Measurements from ENCODE around the gene FAF1. TPM values are rescaled to one million over a fixed set of nuclear protein-coding genes. Genes with fewer than 3 reads are reported as not detected.
"Not testable (repeated sequence)": the region's sequence is repeated elsewhere in the genome, so short reads cannot be mapped to it uniquely, and the experiment has no call there.

The FAF1 gene
- polyA plus RNA-seq, 1 donor = 72.3 TPM

DNA sequence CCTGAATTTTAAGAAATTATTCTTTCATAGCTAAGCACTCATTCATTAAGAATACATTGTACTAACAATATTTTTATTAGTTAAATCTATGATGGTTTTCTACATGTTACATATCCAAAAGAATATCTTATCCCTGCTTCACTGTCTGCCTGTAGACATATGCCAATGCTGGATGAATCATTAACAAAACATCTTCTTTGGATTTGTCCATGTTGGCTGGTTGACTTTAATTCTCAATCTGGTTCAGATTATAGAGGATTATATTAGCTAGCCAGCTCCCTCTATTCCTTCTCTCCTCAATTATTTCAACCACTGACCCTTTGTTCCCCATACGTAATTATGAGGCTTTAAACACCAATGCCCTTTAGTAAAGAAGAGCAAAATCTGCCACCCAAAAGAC lies 398.0 kb downstream of the FAF1 start:
- DNase-seq = no peak

DNA sequence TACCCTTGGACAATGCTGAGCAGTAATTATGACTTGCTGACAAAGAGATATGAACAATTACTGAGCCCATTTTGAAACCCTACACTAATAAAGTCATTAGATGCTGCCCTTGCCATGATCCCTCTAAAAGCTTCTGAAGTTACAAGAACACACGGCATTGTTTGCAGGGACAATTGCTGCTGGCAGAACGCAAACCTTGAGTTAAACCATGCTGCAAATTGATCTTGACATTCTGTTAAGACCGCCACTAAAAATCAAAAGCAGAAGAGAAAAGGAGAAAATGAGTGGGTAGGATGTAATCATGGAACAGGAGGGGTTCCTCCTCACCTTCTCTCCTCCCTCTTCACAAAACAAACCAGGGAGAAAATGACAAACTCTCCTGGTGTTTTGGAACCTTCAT lies 400.6 kb downstream of the FAF1 start:
- DNase-seq = no peak

DNA sequence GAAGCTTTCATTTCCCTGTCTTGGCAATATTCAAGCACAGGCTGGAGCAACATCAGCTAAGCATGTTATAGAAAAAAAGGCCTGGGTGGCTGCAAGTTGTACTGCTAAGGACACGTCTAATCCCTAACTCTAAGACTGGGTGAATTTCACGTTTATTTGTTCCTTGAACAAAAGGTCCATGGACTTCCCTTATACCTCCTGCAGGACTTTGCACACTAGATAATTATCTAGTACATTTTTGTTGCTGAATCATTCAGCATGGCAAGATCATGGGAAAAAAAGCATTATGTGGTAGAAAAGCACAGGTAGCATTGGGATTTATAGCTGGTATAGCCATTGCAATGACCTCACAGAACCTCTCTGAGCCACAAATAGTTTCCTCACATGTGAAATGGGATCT lies 406.1 kb downstream of the FAF1 start:
- DNase-seq = no peak

DNA sequence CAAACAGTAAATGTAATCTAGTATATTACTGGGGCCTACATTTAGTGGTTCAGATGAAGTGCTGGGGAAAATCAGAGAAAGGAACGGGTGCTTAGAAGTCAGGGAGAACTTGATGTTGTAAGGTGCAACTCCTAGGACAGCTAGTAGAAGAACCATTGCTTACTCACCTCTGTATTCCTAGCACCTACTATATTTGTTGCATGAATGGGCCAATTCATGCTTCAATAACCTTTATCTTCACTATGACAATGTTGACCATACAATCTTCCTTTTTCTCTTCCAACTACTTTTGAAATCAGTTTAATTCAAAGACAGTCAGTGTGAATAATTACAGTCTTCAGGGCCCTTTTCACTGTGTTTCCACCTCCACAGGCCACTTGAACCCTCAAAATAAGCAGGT lies 411.8 kb downstream of the FAF1 start:
- no peak for DNase-seq

DNA sequence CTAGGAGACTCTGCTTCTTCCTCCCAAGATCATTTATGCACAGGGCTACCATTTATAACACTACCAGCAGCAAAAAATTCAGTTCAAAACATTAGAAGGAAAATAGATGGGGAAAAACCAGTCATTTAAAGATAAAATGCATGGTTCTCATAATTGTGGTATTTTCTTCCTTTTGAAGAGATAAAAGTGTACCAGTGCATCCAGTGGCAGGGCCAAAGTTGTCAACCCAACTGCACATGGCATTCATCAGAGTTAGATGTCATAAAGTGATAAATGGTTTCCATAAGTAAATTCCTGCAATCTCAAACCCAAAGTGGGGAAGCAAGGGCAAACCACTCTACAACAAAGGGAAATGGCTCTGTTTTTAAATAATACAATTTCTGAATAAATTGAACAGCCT lies 417.7 kb downstream of the FAF1 start:
- no peak for DNase-seq

DNA sequence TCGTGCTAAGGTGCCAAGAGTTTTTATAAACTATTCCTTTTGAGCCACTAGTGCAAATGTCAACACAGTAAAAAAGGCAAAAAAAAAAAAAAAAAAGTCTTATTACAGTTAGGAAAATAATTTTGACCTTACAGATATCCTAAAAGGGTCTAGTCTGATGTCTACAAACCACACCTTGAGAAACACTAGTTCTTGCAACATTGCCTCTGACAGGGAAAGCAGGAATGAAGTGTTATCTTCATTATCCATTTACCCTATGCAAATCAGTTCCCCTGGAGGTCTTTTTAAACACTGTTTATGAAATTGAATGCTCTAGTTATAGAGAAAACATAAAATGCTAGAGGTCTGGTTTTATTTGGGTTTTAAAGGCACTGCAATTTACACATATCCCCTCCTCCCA lies 421.6 kb downstream of the FAF1 start:
- DNase-seq = no peak

DNA sequence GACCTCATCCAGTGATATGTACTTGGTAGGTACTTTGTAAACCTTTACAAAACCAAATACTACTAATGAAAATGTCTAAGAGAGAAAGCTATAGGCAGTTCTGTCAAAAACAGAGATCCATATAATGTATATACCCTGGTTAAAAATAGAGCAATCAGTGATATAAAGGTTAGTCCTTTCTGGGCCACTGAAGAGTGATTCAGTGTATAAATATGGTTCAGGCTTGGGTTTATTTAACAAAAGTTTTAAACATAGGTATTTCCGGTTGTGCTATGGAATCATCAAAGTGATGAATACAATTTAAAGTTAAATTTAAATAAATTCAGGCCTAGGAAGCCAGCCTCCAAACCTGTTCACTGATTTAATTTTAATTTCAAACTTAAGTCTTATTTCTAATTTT lies 428.5 kb downstream of the FAF1 start:
- no peak for DNase-seq

DNA sequence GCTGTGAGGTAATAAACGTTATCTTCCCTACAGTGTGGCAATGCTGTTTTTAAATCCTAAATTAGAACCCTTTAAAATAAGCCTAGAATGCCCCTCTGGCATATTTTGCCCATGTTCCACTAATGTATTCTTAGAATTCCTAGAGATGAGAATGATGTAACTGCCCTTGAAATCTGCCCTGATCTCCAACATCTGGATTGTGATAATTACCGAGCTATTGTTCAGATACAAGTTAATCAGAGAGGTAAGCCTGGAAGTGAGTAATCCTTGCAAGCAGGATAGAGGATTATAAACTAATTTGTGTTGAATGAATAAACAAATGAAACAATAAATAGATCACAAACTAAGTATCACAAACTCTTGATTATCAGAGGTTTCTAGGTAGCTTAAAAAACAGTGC lies 429.0 kb downstream of the FAF1 start:
- no peak for DNase-seq

DNA sequence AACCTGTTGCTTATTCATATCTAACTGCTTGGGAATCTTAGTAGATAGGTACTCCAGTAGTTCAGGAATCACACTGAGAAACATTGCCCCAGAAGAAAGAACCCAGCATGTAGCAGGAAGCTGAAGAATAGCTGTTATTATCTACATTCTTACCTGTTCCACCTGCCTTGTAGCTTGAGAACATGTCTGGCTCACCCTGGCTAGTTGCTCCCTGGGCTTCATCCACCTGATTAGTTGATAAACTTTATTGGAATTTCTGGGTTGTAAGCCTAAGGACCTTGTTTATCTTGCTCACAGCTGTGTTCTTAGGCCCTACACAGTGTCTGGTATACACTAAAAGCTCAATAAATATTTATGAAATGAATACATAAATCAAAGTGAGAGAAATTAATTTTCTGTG lies 430.6 kb downstream of the FAF1 start:
- no peak for DNase-seq

DNA sequence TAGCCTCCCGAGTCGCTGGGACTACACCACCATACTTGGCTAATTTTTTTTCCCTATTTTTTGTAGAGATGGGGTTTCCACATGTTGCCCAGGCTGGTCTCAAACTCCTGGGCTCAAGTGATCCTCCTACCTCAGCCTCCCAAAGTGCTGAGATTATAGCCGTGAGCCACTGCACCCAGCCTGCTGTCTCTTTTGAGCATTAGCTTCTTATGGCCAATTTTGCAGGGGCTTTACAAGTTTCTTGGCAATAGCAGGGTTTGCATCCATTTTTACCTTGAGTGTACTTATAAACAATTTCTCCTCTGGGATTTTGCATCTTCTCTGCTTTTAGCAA lies 432.1 kb downstream of the FAF1 start:
- not testable (repeated sequence) for DNase-seq

DNA sequence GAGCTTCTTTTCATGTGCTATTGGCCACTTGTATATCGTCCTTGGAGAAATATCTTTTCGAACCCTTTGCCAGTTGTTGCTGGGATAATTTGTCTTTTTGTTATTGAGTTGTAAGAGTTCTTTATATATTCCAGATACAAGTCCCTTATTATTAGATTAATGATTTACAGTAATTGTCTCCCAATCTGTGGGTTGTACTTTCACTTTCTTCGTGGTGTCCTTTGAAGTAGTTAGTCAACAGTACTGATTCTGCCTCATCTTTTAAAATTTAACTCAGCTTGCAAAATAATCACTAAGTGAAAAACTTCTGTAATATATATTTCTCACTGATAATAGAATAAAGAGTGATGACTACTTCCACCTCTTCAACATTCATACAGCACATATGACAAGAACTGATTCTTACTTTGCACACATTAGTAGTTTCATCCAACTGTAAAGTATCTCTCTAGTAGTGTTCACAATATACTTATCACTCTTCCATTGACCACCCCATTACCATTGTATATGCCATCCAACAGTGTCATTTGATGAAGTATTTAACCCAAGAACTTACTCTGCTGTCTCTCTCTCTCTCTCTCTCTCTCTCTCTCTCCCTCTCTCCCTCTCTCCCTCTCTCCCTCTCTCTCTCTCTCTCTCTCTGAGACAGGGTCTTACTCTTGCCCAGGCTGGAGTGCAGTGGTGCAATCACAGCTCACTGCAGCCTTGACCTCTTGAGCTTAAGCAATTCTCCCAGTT lies 432.6 kb downstream of the FAF1 start:
- DNase-seq = no peak

DNA sequence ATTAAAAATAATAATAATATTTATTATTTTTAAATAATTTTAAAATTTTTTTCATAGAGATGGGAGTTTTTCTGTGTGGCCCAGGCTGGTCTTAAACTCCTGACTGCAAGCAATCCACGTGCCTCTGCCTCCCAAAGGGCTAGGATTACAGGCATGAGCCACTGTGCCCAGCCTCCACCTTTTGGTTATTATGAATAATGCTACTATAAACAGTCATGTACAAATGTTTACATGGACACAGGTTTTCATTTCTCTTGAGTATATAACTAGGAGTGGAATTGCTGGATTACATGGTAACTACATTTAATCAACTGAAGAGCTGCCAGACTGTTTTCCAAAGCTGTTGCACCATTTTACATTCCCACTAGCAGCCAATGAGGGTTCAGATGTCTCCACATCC lies 433.6 kb downstream of the FAF1 start:
- DNase-seq = no peak

DNA sequence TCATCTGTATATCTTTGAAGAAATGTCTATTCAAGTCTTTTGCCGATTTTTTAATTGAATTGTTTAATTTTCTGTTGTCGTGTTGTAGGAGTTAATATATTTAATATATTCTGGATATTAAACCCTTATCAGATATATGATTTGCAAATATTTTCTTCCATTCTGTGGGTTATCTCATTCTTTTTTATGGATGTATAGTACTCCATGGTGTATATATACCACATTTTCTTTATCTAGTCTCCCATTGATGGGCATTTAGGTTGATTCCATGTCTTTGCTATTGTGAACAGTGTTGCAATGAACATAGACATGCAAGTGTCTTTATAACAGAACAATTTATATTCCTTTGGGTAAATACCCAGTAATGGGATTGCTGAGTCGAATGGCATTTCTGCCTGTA lies 436.5 kb downstream of the FAF1 start:
- DNase-seq = no peak

DNA sequence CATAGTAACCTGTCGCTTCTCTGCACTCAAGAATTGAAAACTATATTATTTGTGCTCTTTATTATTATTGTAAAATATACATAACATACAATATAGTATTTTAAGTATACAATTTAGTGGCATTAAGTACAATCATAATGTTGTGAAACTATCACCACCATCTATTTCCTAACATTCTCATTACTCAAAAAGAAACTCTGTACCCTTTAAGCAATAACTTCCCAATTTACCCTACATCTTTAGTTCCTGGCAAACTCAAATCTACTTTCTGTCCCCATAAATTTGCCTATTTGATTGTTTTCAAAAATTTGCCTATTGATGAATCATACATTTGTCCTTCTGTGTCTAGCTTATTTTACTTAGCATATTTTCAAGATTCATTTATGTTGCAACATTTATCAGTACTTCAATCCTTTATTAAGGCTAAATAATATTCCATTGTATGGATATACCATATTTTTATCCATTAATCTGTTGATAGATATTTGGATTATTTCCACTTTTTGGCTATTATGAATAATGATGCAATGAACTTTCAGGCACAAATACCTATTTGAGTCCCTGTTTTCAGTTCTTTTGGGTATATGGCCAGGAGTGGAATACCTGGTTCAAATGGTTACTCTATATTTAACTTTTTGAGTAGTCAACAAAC lies 437.2 kb downstream of the FAF1 start:
- DNase-seq = no peak

DNA sequence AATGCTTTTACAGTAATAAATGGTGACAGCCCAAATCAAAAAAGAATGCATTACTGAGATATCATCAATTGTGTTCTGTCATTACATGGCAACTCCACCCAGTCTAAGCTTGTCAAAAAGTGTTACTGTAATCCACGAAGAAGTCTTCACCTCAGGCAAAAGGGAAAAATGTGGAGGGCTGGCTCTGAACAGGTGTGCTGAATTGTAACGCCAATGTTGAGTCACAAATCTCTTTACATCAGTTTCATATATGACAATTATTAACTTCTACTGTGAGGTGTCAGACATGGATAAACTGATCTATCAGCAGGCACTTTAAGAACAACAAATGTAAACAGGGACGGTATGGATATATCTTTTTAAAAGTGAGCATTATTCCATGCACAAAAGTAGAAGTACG lies 438.4 kb downstream of the FAF1 start:
- no peak for DNase-seq

DNA sequence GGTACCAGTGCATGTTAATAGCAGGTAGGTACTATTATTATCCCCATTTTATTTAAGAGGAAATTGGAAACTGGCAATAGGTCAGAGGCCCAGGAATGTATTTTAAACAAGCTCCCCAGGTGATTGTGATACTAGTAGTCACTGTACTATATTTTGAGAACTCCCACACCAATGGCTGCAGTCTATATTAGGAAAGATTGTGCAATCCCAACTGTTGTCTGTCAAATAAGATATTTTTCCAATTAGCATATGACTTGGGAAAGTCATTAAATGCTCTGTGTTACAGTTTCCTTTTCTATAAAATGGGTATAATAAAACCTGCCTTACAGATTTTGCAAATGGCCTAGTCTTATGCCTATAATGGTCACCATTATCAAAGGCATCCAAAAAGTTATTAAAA lies 442.6 kb downstream of the FAF1 start:
- DNase-seq = no peak

DNA sequence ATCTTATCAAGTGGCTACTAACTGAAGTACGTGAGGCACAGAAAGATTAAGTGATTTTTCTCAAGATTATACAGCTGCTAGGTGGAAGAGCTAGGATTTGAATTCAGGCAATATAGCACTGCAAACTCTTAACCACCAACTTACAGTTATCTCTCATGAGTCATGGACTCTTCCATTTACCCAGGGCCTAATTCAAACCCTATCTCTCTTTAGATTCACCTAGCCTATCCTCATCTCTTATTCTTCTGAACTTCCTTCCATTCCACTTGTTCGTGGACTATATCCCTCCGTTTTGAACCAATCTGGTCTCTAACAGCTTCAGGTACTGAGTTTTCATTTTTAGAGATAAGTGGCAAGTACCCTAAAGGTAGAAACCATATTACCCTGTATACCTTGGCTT lies 444.0 kb downstream of the FAF1 start:
- DNase-seq = no peak

DNA sequence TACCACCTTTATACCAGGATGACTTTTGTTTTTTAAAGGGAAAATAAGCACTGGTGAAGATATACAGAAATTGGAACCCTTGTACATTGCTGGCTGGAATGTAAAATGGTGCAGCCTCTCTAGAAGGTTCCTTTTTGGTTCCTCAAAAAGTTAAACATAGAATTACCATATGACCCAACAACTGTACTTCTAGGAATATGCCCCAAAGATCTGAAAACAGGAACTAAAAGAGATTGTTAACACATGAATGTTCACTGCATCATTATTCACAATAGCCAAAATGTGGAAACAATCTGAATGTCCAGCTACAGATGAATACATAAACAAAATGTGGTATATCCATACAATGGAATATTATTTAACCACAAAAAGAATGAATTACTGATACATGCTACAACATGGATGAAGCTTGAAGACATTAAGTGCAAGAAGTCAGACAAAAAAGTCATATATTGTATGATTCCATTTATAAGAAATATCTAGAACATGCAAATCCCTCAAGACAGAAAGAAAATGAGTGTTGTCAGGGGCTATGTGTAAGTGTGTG lies 452.0 kb downstream of the FAF1 start:
- DNase-seq = no peak

DNA sequence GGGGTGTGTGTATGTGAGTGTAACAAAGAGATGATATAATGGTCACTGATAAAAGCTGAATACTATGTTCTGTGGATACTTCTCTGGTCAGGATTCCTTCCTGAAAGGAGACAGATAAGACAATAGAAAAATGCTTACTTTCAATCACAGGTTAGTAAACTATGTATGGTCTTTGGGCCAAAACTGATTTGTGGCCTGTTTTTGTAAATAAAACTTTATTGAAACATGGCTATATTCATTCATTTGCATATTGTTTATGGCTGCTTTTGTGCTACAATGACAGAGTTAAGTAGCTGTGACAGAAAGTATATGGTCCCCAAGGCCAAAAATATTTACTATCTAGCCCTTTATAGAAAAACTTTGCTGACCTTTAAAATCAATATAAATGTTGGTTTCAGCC lies 454.6 kb downstream of the FAF1 start:
- DNase-seq = no peak

DNA sequence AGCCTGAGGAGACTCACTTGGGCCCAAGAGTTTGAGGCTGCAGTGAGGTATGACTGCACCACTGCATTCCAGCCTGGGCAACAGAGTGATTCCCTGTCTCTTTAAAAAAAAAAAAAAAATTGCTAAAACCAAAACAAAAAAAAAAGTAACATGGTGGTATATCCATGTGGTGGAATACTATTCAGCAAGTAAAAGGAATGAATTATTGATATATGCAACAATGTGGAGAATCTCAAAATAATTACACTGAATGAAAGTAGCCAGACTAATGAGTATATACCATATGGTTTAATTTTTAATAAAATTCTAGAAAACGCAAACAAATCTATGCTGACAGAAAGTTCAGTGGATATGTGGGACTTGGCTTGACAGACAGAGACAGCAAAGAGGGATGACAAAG lies 456.6 kb downstream of the FAF1 start:
- DNase-seq = no peak

DNA sequence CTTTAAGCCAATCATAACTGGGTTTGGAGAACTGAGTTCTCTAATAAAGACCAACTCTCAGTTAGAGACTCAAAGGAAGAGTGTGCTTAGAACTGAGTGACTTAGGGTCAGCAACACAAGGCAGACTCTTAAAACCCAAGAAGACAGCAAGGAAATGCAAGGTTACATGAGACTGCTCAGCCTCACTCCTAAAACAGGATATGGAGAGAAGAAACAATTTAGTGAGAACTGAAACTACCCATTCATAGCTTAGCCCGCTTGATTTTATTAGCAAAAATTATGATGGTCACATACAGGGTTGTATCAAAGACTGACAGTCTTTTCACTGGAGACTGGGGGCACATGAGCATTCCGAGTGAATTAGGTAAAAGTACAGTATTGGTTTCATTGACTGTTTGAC lies 457.9 kb downstream of the FAF1 start:
- no peak for DNase-seq

DNA sequence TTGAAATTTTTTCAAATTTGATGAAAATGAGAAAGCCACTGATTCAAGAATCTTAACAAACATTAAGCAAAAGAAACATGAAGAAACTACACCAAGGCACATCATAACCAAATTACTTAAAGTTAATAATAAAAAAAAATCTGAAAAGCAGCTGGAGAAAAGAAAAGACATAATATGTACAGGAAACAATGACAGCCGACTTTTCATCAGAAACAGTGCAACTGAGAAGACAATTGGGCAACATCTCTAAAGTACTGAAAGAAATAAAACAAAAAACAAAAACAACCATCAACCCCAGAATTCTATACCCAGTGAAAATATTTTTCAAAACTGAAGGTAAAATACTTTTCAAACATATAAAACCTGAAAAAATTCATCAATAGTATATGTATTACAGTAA lies 463.1 kb downstream of the FAF1 start:
- no peak for DNase-seq

DNA sequence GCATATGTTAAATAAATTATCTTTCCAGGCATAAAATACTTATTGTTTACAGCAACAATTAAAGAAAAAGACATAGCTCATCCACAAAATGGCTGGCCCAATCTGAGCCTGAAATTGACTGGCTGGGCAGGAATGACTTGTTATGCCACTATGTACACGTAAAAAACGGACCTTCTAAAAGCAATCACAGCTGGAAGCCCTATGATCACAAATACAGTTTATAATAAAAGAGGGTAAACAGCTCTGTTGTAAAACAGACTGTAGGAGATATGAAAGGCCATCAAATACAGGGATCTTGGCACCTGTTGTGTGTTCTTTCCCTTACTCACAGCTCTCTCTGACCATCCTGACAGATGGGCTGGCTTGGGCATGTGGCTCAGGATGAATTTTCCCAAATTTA lies 466.4 kb downstream of the FAF1 start:
- DNase-seq = no peak

DNA sequence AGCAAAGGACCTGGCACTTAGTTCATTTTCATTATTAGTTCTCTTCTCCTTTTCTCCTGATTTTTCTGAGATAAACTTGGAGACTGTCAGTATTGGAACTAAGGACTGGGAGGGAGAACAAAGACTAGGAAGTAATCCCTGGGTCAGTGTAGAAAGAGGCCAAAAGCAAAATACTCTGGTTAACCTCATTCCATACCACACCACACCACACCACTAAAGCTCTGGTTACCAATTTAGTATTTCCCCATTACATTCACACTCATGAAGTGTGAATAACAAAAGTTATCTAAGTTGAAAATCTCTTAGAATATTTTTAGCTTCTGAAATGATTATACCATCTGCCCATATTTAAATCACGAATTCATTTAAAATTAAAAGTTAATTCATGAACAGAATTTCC lies 467.9 kb downstream of the FAF1 start:
- no peak for DNase-seq

Data from left kidney (tissue), 2 donors.